ENCODE data around the gene MYO1D.

- TF ChIP-seq POLR2A (IDR thresholded peaks at IDR 0.05; ENCODE audit: low read depth, low read length), result no peak
- no peak for TF ChIP-seq CTCF (IDR thresholded peaks at IDR 0.05; ENCODE audit: extremely low read depth in 1 of 2, insufficient read depth in 1 of 2, low read depth in 1 of 2, low read length in 2 of 2)
- no peak for TF ChIP-seq FOS (IDR thresholded peaks at IDR 0.05; ENCODE audit: borderline replicate concordance, insufficient read depth, low read length)
- no peak for TF ChIP-seq JUN (IDR thresholded peaks at IDR 0.05; ENCODE audit: borderline replicate concordance, insufficient read depth, insufficient read length, low read depth)
Observed at GRCh38 chr17:32855620-32856019, 21.3 kb downstream of the MYO1D start.
